IPS DF 4.7 (cell line): ENCODE data around the gene CCL27.
"Not testable (repeated sequence)": the region's sequence is repeated elsewhere in the genome, so short reads cannot be mapped to it uniquely, and the experiment has no call there.

ENCODE experiments used
- DNase-seq: peaks from one replicate; pipeline ENCODE4 v3.0.0-alpha.2; 2013; ENCODE audit warnings: low spot score; ENCODE audit errors: extremely low read depth

Gene CCL27

GRCh38 chr9:34651321-34651720 is 11.1 kb downstream of the CCL27 start:
- DNase-seq, result no peak

DNA sequence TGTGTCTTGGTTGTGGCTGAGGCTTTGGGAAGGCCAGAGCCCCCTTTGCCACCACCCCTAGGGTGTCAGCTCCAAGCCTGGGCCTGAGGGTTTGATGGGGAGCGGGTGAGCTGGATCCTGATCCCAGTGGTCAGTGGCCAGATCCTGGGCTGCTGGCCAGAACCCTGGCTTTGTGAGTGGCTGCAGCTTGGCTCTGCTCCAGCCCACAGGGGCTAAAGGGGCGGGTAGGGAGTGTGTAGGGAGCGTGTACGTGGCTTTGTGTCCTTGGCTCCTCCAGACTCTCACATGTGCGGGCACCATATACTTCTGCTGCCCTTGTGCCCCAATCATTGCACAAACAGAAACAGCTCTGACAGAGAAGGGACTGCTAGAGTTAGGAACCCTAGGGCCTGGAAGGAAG is 11.6 kb downstream of the CCL27 start:
- no peak for DNase-seq

GRCh38 chr9:34648673-34649072 is 13.8 kb downstream of the CCL27 start:
- DNase-seq, result no peak

- DNase-seq, result no peak
These were observed 14.8 kb downstream of the CCL27 start for GRCh38 chr9:34647651-34648050.

DNA sequence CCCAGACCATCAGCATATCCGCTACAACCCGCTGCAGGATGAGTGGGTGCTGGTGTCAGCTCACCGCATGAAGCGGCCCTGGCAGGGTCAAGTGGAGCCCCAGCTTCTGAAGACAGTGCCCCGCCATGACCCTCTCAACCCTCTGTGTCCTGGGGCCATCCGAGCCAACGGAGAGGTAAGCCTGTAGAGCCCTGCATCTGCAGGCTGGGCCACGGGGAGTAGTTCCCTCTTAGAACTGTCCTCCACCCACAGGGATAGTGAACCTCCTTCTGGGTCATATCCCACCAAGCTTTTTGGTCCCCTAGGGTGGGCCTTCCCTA is 15.4 kb downstream of the CCL27 start:
- no peak for DNase-seq

GRCh38 chr9:34646211-34647083 is 16.0 kb downstream of the CCL27 start, which contains the start of gene GALT:
GALT (plus strand) TSS chr9:34646675; CDS start chr9:34646705, 30 bp downstream.
- DNase-seq, result no peak

DNA sequence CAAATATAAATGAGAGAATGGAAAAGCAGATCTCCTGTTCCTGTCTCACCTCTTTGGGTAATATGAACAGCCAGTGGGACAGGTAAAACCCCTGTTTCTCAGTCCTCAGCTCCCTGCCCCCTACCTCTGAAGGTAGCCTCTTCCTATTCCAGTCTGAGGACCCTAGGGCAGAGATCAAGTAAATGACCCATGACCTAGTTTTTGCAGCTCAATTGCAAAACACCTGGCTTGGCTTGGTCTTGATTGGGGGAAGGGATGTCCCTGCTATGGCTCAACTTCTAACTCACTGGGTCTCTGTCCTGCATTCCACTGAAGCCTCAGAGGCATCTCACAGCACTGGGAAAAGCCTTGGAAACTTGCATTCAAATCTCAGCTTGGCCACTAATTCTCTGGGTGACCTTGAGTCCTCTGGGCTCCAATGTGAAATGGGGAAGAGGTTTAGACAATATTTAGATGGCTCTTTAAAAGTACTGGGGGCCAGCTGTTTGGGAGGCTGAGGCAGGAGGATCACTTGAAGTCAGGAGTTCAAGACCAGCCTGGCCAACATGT is 17.6 kb downstream of the CCL27 start:
- no peak for DNase-seq

GRCh38 chr9:34642679-34643078 is 19.8 kb downstream of the CCL27 start:
- no peak for DNase-seq

GRCh38 chr9:34639322-34639721 is 23.1 kb downstream of the CCL27 start:
- not testable (repeated sequence) for DNase-seq

DNA sequence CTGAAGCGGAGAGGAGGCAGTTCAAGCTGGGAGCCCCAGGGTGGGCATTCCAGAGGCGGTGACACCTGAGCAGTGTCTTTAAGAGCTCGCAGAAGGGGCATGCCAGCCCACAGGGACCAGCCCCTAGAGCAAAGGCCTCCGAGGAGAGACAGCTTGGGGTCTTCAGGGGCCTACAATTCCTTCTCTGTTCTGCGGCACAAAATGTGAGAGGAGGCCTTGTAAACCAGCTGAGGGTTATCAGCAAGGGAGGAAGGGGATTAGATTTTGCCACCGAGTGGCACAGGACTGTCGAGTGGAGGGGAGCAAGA is 24.4 kb downstream of the CCL27 start:
- no peak for DNase-seq

GRCh38 chr9:34637356-34638137 is 24.9 kb downstream of the CCL27 start, which contains the start of gene SIGMAR1:
SIGMAR1 (minus strand) TSS chr9:34637787; CDS start chr9:34637697, 90 bp downstream.
- DNase-seq, result peak; percentile 69

DNA sequence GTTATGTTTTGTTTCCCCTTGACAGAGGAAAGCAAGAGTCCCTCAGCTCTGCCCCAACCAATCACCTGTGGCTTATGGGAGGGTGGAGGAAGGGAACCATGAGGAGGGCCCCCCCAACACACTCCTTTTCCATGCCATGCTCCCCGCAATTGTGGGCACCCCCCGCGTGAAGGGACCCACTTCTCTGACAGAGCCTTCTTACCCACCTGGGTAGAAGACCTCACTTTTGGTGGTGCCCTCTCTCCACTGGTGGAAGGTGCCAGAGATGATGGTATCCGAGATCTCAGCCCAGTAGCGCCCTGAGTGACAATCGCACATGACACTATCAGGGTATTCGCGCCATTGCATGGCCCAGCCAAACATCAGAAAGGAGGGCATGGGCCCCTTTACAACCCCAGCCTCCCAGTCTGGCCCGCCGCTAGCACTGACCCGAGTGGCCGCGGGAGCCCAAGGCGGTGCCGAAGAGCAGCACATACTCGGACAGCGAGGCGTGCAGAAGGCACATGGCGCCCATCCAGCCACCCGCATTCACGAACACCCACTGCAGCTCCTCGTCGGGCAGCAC is 25.6 kb downstream of the CCL27 start:
- DNase-seq, result no peak

- no peak for DNase-seq
These were observed 26.9 kb downstream of the CCL27 start for GRCh38 chr9:34635556-34635955.

GRCh38 chr9:34634551-34635248 is 27.8 kb downstream of the CCL27 start:
- DNase-seq, result no peak

- DNase-seq, result no peak
These were observed 28.5 kb downstream of the CCL27 start for GRCh38 chr9:34633851-34634550.

GRCh38 chr9:34633166-34633565 is 29.3 kb downstream of the CCL27 start:
- no peak for DNase-seq

DNA sequence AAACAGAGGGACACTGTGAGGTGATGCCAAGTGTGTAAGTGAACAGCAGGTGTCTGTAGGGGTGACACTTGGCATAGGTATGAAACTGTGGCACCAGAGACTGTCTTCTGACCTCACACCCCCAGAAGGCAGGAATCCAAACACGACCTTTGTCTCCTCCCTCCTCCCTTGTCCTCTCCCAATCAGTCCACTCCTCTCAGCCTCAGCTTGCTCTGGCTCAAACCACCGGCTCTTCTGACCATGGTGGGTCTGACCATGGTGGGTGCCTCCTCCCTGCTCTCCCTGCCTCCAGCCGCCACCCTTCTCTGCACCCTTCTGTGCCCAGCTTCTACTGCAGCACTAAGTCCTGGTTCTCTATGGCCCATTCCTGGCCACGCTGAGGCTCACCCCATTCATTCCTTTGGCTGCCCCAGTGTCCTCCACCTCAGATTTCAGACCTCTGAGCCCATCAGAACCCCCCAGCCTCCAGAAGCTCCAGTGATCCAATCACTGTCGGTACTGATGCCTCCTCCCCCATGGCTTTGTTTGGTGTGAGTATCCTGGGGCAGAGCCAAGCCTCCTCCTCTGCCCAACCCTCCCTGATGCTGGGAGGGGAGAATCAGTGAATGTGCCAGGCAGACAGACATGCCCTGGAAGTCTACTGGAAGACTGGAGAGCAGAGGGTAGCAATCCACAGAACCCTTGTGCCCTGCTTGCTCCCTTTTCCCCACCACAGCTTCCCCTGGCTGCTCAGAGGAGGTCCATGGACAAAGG is 31.9 kb downstream of the CCL27 start:
- DNase-seq, result no peak

- no peak for DNase-seq
These were observed 33.0 kb downstream of the CCL27 start for GRCh38 chr9:34629491-34629808.

DNA sequence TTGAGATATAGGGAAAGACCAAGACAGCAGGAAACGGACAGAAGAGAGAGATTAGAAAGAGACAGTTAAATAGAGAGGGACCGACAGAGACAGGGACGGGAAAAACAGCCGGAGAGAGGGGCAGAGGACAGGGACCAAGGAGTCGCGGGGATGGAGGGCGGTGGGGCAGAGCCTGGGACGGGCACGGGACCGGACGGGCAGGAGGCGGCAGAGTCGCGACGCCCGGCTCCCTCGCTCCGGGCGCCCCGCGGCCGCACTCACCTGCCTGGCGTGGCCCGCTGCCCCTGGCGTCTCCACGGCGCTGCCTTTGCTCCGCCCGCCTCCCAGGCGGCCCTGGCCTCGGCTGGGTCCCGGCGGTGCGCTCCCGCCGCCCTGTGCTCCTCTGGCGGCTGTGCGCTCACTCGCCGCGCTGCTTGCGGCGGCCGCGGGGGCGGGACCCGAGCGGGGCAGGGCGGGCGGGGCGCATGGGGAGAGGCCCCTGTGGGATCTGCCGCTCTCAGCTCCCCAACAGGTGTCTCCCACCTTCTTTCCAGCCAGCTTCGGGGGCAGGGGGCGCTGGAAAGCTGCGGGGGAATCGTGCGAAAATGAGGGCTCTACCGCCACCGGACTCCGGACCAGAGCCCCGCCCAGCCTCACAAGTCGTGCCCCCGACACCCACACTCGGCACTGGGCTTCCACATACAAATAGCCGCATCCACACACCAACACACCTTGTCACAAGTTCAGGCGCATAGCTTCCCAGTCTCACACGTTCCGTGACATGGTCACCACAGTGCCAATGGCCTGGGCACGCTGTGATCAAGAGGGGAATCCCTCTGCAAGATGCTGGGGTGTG is 33.6 kb downstream of the CCL27 start, which contains the start of gene ARID3C:
ARID3C (minus strand) TSS at position 411 of the 835 bp plus-strand sequence. CDS start 1,052 bp downstream, outside the sequence.
- no peak for DNase-seq
